Measurements from ENCODE around the gene SOSTDC1. TPM values are rescaled to one million over a fixed set of nuclear protein-coding genes. Genes with fewer than 3 reads are reported as not detected.

The SOSTDC1 gene
- total RNA-seq, 1 experiment from 2014 or later = not detected

- no peak overlapping the region for H3K27ac ChIP-seq (ENCODE audit: low read depth, low read length, poor library complexity, severe bottlenecking)
- peaks cover 4% of the 10 kb centered on the region for H3K4me1 ChIP-seq (ENCODE audit: insufficient read depth, low read length, poor library complexity, severe bottlenecking)
- intact Hi-C loops (cut with micrococcal nuclease; ENCODE audit: unreplicated experiment) = no loop called here
- no peaks in the 10 kb centered on the region for H3K27me3 ChIP-seq (replicated peaks; ENCODE audit: insufficient read depth, low read depth, low read length, poor library complexity)
- BruUV-seq (replicated peaks) = no TSS peak
- H3K36me3 ChIP-seq (ENCODE audit: insufficient read depth, low read length, poor library complexity, severe bottlenecking) = no peaks in the 10 kb centered on the region
- TF ChIP-seq EZH2 (IDR thresholded peaks at IDR 0.05; ENCODE audit: borderline replicate concordance, low read depth, low read length, poor library complexity, severe bottlenecking) (no peak), CTCF (conservative IDR thresholded peaks at IDR 0.05; ENCODE audit: low read depth, low read length) (no peak)
- CTCF ChIA-PET = no interaction called here
- DNase-seq (ENCODE audit: low spot score) = no peak
- no peaks in the 10 kb centered on the region for H3K9me3 ChIP-seq (ENCODE audit: low read depth, low read length, poor library complexity, severe bottlenecking)
- POLR2A ChIA-PET (ENCODE audit: low non-redundant PET) = no interaction called here
- H3K4me3 ChIP-seq (ENCODE audit: low read depth, low read length, poor library complexity, severe bottlenecking) = no peak overlapping the region
Measured at GRCh38 chr7:16494955-16495719, 29.6 kb upstream of the SOSTDC1 start.

- Histone ChIP-seq H3K4me3 (ENCODE audit: low read depth, low read length, poor library complexity, severe bottlenecking) (no peak overlapping the region), H3K9me3 (ENCODE audit: low read depth, low read length, poor library complexity, severe bottlenecking) (no peaks in the 10 kb centered on the region), H3K4me1 (ENCODE audit: insufficient read depth, low read length, poor library complexity, severe bottlenecking) (peaks cover 4% of the 10 kb centered on the region), H3K27ac (ENCODE audit: low read depth, low read length, poor library complexity, severe bottlenecking) (no peak overlapping the region), H3K36me3 (ENCODE audit: insufficient read depth, low read length, poor library complexity, severe bottlenecking) (no peaks in the 10 kb centered on the region), H3K27me3 (replicated peaks; ENCODE audit: insufficient read depth, low read depth, low read length, poor library complexity) (no peaks in the 10 kb centered on the region)
- TF ChIP-seq EZH2 (IDR thresholded peaks at IDR 0.05; ENCODE audit: borderline replicate concordance, low read depth, low read length, poor library complexity, severe bottlenecking) (no peak), CTCF (conservative IDR thresholded peaks at IDR 0.05; ENCODE audit: low read depth, low read length) (no peak)
- CTCF ChIA-PET = no interaction called here
- intact Hi-C loops (cut with micrococcal nuclease; ENCODE audit: unreplicated experiment) = no loop called here
- no TSS peak for BruUV-seq (replicated peaks)
- no peak for DNase-seq (ENCODE audit: low spot score)
- POLR2A ChIA-PET (ENCODE audit: low non-redundant PET) = no interaction called here
Measured at GRCh38 chr7:16494551-16494950, 29.0 kb upstream of the SOSTDC1 start.

- H3K9me3 ChIP-seq (ENCODE audit: low read depth, low read length, poor library complexity, severe bottlenecking) = no peaks in the 10 kb centered on the region
- no peak for DNase-seq (ENCODE audit: low spot score)
- no peak overlapping the region for H3K27ac ChIP-seq (ENCODE audit: low read depth, low read length, poor library complexity, severe bottlenecking)
- H3K36me3 ChIP-seq (ENCODE audit: insufficient read depth, low read length, poor library complexity, severe bottlenecking) = no peaks in the 10 kb centered on the region
- H3K4me3 ChIP-seq (ENCODE audit: low read depth, low read length, poor library complexity, severe bottlenecking) = no peak overlapping the region
- H3K27me3 ChIP-seq (replicated peaks; ENCODE audit: insufficient read depth, low read depth, low read length, poor library complexity) = no peaks in the 10 kb centered on the region
- peaks cover 4% of the 10 kb centered on the region for H3K4me1 ChIP-seq (ENCODE audit: insufficient read depth, low read length, poor library complexity, severe bottlenecking)
- no TSS peak for BruUV-seq (replicated peaks)
- no peak for TF ChIP-seq EZH2 (IDR thresholded peaks at IDR 0.05; ENCODE audit: borderline replicate concordance, low read depth, low read length, poor library complexity, severe bottlenecking)
- no peak for TF ChIP-seq CTCF (conservative IDR thresholded peaks at IDR 0.05; ENCODE audit: low read depth, low read length)
- intact Hi-C loops (cut with micrococcal nuclease; ENCODE audit: unreplicated experiment) = no loop called here
- ChIA-PET POLR2A (ENCODE audit: low non-redundant PET) (no interaction called here), CTCF (no interaction called here)
Measured at GRCh38 chr7:16493266-16493665, 27.7 kb upstream of the SOSTDC1 start.
